Activated CD4-positive, alpha-beta T cell treated with anti-CD3 and anti-CD28 coated beads for 1 hour (primary cell): Measurements from ENCODE around the gene ATG7.
"Not testable (repeated sequence)": the region's sequence is repeated elsewhere in the genome, so short reads cannot be mapped to it uniquely, and the experiment has no call there.

Source experiments
- DNase-seq: peaks from one replicate; pipeline ENCODE4 v3.0.0-alpha.2; 2020

The ATG7 gene

DNA sequence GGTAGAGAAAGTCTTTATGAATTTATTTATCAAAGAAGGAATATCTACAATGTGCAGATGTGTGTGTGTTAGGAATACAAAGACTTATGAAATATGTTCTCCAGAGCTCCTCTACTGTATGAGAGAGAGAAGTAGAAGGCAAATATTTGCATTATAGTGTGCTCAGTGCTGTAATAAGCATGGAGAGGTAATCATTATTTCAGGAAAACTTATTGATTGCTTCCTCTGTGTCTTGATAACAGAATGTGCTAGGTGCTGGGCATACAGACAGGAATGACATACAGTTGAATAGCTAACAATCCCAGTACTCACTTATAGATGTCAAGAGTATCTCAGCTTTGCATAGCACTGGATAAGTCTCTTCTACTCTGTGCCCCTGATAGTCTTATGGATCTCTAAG lies 30.2 kb downstream of the ATG7 start:
- no peak for DNase-seq

GRCh38 chr3:11304175-11304574 lies 32.0 kb downstream of the ATG7 start:
- no peak for DNase-seq

- no peak for DNase-seq
These were observed 33.3 kb downstream of the ATG7 start for GRCh38 chr3:11305509-11305908.

DNA sequence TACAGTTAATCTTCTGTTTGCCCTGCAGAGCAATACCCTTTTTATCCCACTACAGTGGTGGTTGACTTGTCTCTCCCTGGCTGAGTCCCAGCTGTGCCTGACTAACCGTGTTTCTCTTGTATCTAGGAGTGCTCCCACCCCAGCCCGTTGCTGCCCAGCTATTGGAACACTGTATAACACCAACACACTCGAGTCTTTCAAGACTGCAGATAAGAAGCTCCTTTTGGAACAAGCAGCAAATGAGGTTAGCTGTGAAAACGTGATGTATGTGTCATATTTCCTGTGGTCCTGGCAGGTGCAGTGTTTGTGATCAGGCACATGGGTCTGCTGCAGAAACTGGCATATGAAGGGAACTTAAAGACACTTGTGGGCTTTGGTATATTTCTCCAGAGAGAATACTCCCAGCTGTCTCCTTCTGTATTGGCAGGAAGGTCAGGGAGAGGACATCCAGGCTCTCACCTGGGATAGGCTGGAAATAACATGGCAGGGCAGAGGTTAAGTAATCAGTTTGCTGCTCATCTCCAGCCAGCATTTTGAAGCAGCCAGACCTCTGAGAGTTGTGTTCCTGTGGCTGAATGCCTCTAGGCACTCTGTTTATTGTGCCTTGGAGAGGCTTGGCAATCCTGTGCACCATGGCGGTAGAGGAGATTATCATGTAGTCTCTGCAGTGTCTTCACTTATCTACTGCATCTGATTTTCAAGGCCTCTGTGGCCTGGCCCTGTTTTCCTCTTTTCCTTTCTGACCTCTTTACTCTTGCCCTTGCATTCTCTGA lies 34.8 kb downstream of the ATG7 start:
- no peak for DNase-seq

DNA sequence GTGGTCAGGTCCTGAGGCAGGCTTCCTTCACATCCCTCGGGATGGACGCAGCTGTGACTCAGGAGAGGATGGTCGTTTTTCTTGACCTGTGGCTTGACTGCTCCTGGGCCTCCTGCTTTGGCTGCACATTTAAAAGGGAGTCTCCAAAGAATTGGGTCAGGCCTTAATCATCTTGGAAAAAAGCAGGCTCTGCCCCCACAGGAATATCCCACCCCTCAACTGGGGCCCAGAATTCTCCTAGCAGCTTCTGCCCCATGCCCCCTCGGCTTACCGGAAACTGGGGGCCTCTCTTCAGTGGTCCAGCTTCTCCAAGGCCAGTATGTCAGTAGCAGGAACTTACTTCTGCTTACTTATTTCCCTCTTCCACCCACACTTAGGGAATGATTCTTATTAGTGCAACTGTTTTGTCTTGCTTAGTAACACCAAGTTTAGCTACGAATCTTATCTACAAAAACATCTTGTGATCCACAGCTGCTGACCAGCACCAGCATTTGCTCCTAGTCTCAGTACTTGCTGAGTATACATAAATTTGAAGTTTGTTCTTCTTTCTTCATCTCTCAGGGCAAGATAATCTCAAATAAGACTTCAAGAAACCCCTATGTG lies 35.7 kb downstream of the ATG7 start:
- no peak for DNase-seq

- DNase-seq, result no peak
These were observed 38.1 kb downstream of the ATG7 start for GRCh38 chr3:11310258-11310657.

DNA sequence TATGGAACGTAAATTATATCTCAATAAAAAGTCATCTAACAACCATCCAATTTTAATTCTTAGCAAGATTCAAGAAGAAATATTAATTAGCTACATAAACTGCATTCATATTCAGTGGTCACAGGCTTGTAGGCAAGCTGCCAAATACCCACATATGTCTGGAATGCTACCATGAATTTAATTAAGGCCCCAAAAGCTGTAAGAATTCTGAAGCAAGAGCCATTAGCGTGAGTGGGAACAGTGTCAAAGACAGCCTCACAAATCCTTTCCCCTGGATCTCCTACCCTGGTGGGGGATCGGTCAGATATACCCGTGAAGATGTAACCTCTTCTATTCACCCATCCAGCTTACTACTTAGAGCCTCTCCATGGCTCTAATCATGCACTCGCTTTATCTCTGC lies 40.0 kb downstream of the ATG7 start:
- DNase-seq, result no peak

GRCh38 chr3:11317300-11317699 lies 45.1 kb downstream of the ATG7 start:
- DNase-seq, result no peak

DNA sequence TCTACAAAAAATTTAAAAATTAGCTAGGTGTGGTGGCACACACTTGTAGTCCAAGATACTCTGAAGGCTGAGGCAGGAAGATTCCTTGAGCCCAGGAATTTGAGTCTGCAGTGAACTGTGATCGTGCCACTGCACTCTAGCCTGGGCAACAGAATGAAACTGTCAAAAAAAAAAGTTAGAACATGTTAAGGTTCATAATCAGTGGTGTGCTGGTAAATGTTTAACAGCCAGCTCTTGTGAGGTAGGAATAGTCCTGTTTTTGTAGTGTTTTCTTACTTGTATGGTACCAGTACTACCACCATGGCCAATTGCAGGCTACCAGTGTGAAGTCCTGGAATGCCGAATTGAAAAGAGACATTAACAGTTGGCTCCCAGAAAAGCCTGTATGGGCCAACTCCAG lies 50.7 kb downstream of the ATG7 start:
- no peak for DNase-seq

- DNase-seq, result no peak
These were observed 51.6 kb downstream of the ATG7 start for GRCh38 chr3:11323813-11324212.

DNA sequence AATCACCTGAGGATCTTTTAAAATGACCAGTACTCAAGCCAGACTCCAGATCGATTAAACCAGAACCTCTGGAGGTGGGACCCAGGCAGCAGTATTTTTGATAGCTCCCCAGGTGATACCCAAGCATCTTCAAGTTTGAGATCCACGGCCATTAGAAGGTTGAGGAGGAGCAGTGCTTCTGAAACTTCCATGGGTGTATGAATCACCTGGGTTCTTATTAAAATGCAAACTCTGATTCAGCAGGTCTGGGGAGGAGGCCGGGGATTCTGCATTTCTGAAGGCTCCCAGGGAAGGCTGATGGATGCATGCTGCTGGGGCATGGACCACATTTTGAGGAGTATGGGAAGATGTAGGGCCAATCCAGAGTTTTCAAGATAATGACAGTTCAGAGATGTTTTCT lies 55.4 kb downstream of the ATG7 start:
- DNase-seq, result no peak

GRCh38 chr3:11328196-11328945 lies 56.2 kb downstream of the ATG7 start:
- no peak for DNase-seq

- DNase-seq, result no peak
These were observed 57.6 kb downstream of the ATG7 start for GRCh38 chr3:11329777-11330176.

GRCh38 chr3:11331101-11331500 lies 58.9 kb downstream of the ATG7 start:
- DNase-seq, result no peak

DNA sequence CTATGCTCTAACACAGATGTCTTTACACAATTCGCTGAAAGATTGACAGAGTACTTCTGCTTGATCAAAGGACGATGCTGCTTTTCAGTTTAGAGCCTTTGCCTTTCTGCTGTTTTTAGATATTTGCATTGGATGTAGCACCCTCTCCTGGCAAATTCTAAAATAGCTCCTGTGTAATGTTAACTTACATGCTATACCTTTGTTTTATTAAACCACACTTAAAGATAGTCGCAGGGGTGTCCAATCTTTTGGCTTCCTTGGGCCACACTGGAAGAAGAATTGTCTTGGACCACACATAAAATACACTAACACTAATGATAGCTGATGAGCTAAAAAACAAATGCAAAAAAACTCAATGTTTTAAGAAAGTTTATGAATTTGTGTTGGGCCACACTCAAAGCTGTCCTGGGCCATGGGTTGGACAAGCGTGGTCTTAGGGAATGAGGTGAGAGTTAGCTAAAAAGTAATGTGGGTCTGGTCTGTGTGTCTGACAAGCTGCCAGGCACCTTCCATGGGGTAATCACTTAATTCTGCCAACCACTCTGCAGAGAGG lies 62.9 kb downstream of the ATG7 start:
- no peak for DNase-seq

DNA sequence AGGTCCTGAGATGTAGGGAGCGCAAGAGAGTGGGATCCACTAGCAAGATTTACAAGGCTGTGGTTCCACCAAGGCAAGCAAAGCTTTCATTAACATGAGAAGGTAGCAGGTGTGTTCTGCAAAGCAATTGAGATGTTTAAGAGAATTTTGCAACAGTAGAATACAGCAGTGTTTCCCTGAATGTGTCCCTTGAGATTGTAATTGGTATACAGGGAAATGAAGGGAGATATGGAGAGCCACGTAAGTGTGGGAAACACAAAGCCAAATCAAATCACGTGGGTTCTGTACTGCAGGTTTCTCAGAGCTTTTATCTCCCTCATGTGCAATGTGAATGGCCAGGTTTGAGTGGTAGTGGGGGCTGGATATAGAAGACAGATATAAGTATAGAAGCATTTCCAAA lies 67.3 kb downstream of the ATG7 start:
- DNase-seq, result no peak

DNA sequence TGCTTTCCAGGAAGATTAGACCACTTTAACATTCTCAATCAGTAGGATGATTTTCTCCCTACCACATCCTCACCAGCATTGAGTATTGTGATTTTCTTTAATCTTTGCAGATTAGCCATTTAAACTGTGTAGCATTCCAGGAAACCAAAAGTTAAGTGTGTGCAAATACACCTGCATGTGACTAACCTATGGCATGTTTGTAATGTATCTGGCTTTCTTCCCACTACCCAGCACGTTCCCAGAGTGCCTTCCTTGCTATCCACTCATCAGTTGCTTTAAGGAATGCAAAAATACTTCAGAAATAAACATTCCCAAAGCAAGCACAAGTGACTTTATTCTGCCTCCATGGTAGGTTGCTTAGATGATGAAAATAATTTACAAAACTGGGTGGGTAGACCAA lies 74.2 kb downstream of the ATG7 start:
- no peak for DNase-seq

- DNase-seq, result not testable (repeated sequence)
These were observed 76.7 kb downstream of the ATG7 start for GRCh38 chr3:11348877-11349276.

GRCh38 chr3:11349446-11349845 lies 77.2 kb downstream of the ATG7 start:
- no peak for DNase-seq

DNA sequence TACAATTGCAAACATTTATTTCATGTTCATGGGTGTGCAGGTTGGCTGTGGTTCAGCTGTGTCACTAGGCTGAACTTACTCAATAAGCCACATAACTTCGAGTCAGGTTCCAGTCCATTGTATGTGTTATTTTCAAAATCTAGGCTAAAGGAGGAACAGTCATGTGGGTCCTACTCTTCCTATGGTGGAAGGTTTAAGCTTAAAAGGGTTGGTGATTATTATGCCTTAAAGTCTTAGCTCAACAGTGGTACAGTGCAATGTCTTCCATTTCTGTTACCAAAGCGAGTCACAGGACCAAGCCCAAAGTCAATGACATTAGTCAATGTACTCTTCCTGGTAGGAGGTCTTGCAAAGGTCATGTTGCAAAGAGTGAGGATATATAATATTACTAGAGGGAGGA lies 78.2 kb downstream of the ATG7 start:
- DNase-seq, result no peak

GRCh38 chr3:11351451-11351850 lies 79.3 kb downstream of the ATG7 start:
- DNase-seq, result no peak

DNA sequence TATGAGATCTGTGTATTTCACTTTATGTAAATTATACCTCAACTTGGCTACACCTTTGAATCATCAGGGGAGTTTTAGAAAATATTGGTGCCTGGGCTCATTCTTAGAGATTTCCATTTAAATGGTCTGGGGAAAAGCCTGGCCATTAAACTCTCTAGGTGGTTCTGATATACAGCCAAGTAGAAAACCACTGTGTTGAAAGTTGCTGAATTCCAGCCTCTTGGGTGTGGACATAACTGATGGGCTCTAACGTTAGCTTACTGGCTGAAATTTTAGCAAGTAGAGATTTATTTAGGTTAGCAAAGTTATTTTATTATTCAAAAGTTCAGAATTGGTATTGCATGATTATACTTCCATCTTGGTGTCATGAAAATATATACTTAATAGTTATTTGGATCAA lies 84.1 kb downstream of the ATG7 start:
- DNase-seq, result no peak

DNA sequence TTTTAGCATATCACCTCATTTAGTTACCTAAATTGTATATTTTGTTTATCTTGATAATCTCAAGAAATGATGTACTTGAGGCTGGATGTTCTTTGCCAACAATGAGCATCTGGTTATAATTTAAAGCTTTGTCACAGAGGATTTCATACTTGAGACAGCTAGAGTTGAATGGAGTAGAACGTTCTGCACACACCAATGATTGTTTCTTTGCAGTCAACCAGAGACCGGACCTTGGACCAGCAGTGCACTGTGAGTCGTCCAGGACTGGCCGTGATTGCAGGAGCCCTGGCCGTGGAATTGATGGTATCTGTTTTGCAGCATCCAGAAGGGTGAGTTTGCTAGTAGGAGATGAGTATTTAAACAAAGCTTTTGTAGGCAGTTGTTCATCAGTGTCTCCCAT lies 90.4 kb downstream of the ATG7 start:
- DNase-seq, result no peak

GRCh38 chr3:11363715-11364114 lies 91.5 kb downstream of the ATG7 start:
- no peak for DNase-seq
